ENCODE data around the gene CFAP97. TPM values are rescaled to one million over a fixed set of nuclear protein-coding genes. Genes with fewer than 3 reads are reported as not detected.
A peak's percentile ranks its signal among the peaks of the same experiment; 100 is the strongest.
"Not testable (repeated sequence)": the region's sequence is repeated elsewhere in the genome, so short reads cannot be mapped to it uniquely, and the experiment has no call there.

Gene CFAP97
- total RNA-seq, 1 donor from 2014 or later = 54.0 TPM

GRCh38 chr4:185211035-185211434 lies 7.2 kb upstream of the CFAP97 start:
- Mint-ChIP-seq H3K4me1 (ENCODE audit: unreplicated experiment) (peaks cover 48% of the 10 kb centered on the region), H3K9me3 (ENCODE audit: unreplicated experiment) (no peaks in the 10 kb centered on the region), H3K4me3 (ENCODE audit: unreplicated experiment) (peak overlapping the region; percentile 93), H3K27ac (ENCODE audit: unreplicated experiment) (peak overlapping the region; percentile 94), H3K27me3 (ENCODE audit: unreplicated experiment) (no peaks in the 10 kb centered on the region), H3K36me3 (ENCODE audit: unreplicated experiment) (peaks cover 1% of the 10 kb centered on the region)
- no peak for TF ChIP-seq CTCF (IDR thresholded peaks at IDR 0.05)
- no peak for DNase-seq (ENCODE audit: extremely low spot score, unreplicated experiment)

- TF ChIP-seq CTCF (IDR thresholded peaks at IDR 0.05) = no peak
- no peaks in the 10 kb centered on the region for H3K27me3 Mint-ChIP-seq (ENCODE audit: unreplicated experiment)
- no peak for DNase-seq (ENCODE audit: extremely low spot score, unreplicated experiment)
- H3K4me3 Mint-ChIP-seq (ENCODE audit: unreplicated experiment) = peak overlapping the region; percentile 93
- peaks cover 1% of the 10 kb centered on the region for H3K36me3 Mint-ChIP-seq (ENCODE audit: unreplicated experiment)
- H3K9me3 Mint-ChIP-seq (ENCODE audit: unreplicated experiment) = no peaks in the 10 kb centered on the region
- H3K27ac Mint-ChIP-seq (ENCODE audit: unreplicated experiment) = peak overlapping the region; percentile 94
- peaks cover 48% of the 10 kb centered on the region for H3K4me1 Mint-ChIP-seq (ENCODE audit: unreplicated experiment)
These were observed 6.5 kb upstream of the CFAP97 start for GRCh38 chr4:185210102-185210981.

- H3K9me3 Mint-ChIP-seq (ENCODE audit: unreplicated experiment); DNase-seq (ENCODE audit: extremely low spot score, unreplicated experiment); H3K36me3 Mint-ChIP-seq (ENCODE audit: unreplicated experiment); H3K4me3 Mint-ChIP-seq (ENCODE audit: unreplicated experiment); H3K27ac Mint-ChIP-seq (ENCODE audit: unreplicated experiment); H3K27me3 Mint-ChIP-seq (ENCODE audit: unreplicated experiment): not testable (repeated sequence)
- H3K4me1 Mint-ChIP-seq (ENCODE audit: unreplicated experiment) = peaks cover 49% of the 10 kb centered on the region
These were observed 6.0 kb upstream of the CFAP97 start for GRCh38 chr4:185209852-185210101.

- peak; percentile 46 for TF ChIP-seq CTCF (IDR thresholded peaks at IDR 0.05)
- peaks cover 50% of the 10 kb centered on the region for H3K4me1 Mint-ChIP-seq (ENCODE audit: unreplicated experiment)
- peak within 1 kb of the TSS; percentile 93 for H3K4me3 Mint-ChIP-seq (ENCODE audit: unreplicated experiment)
- peak; percentile 95 for DNase-seq (ENCODE audit: extremely low spot score, unreplicated experiment)
- peaks cover 1% of the 10 kb centered on the region for H3K36me3 Mint-ChIP-seq (ENCODE audit: unreplicated experiment)
- no peaks in the 10 kb centered on the region for H3K27me3 Mint-ChIP-seq (ENCODE audit: unreplicated experiment)
- H3K27ac Mint-ChIP-seq (ENCODE audit: unreplicated experiment) = peak within 1 kb of the TSS; percentile 96
- no peaks in the 10 kb centered on the region for H3K9me3 Mint-ChIP-seq (ENCODE audit: unreplicated experiment)
These were observed 5.4 kb upstream of the CFAP97 start, which contains the start of gene SNX25 for GRCh38 chr4:185209031-185209851. TSS of gene SNX25 (plus strand) at chr4:185209598. CDS start at chr4:185209827, 229 bp downstream.

GRCh38 chr4:185207466-185207865 lies 3.7 kb upstream of the CFAP97 start:
- Mint-ChIP-seq H3K27ac (ENCODE audit: unreplicated experiment) (no peak overlapping the region), H3K4me3 (ENCODE audit: unreplicated experiment) (no peak overlapping the region), H3K4me1 (ENCODE audit: unreplicated experiment) (peaks cover 46% of the 10 kb centered on the region), H3K9me3 (ENCODE audit: unreplicated experiment) (no peaks in the 10 kb centered on the region), H3K27me3 (ENCODE audit: unreplicated experiment) (no peaks in the 10 kb centered on the region), H3K36me3 (ENCODE audit: unreplicated experiment) (no peaks in the 10 kb centered on the region)
- no peak for DNase-seq (ENCODE audit: extremely low spot score, unreplicated experiment)
- no peak for TF ChIP-seq CTCF (IDR thresholded peaks at IDR 0.05)

All from osteocyte (in vitro differentiated cells).